GM12878 (cell line): ENCODE results near the gene CYP26A1. TPM values are rescaled to one million over a fixed set of nuclear protein-coding genes. Genes with fewer than 3 reads are reported as not detected.

Source experiments
- ATAC-seq: fragments of 200-7000 bp; cut with Tn5 transposase; 3 replicates; pipeline ENCODE4 v1.9.1; 2020; ENCODE audit warnings: mild to moderate bottlenecking, moderate library complexity
- BruUV-seq: library from RNA; stranded (reverse); fragments of 400-500 nt; replicated peaks from 2 replicates; lab custom pipeline; 2021; lab: Mats Ljungman, UMichigan
- CTCF ChIA-PET: fragments of 300-600 bp; sonication (Branson Sonifier 250); formaldehyde crosslinking; extraction: SDS; loops from one replicate; lab custom pipeline; 2021; ENCODE audit warnings: inconsistent platforms; lab: Yijun Ruan, JAX
- POLR2A ChIA-PET: fragments of 350-600 bp; formaldehyde crosslinking; extraction: SDS; loops from one replicate; lab custom pipeline; 2021; ENCODE audit warnings: inconsistent platforms; lab: Charles Lee
- RAD21 ChIA-PET: fragments of 300-600 bp; sonication (Branson Sonifier 250); formaldehyde crosslinking; loops from one replicate; lab custom pipeline; 2023; ENCODE audit warnings: antibody characterized with exemption; ENCODE audit not compliant: unreplicated experiment; lab: Charles Lee
- SMC1A ChIA-PET: fragments of 300-600 bp; sonication (Branson Sonifier 250); formaldehyde crosslinking; loops from one replicate; lab custom pipeline; 2023; ENCODE audit not compliant: unreplicated experiment, uncharacterized antibody; lab: Charles Lee
- DNase-seq: peaks from one replicate; pipeline ENCODE4 v3.0.0-alpha.2; 2011; ENCODE audit warnings: low read depth, low spot score
- FAIRE-seq: peaks from 3 replicates; lab custom pipeline; 2011; peaks lifted over from hg19 to GRCh38; lab: Jason Lieb, UNC
- H2AFZ ChIP-seq: 2 replicates; pipeline ENCODE4 v1.6.0; 2011; ENCODE audit warnings: low read depth, low read length, control low read depth; ENCODE audit not compliant: control insufficient read depth
- H3K27ac ChIP-seq: 2 replicates; pipeline ENCODE4 v1.5.1; 2011; ENCODE audit warnings: control low read depth; ENCODE audit not compliant: control insufficient read depth, insufficient read depth
- H3K27me3 ChIP-seq, 2 experiments: replicated peaks in 1 of 2; 2 replicates each; pipeline versions ENCODE4 v1.6.0 to v1.6.1; 2011; ENCODE audit warnings: low read length in 1 of 2; ENCODE audit not compliant: control insufficient read depth in 2 of 2, insufficient read depth in 2 of 2
- H3K36me3 ChIP-seq, 2 experiments: 2 replicates each; pipeline ENCODE4 v1.5.1; 2011; ENCODE audit warnings: low read length in 1 of 2; ENCODE audit not compliant: control insufficient read depth in 2 of 2, insufficient read depth in 2 of 2
- H3K4me1 ChIP-seq: 2 replicates; pipeline ENCODE4 v1.6.1; 2011; ENCODE audit warnings: mild to moderate bottlenecking, low read length, moderate library complexity, mixed read lengths; ENCODE audit not compliant: control insufficient read depth, insufficient read depth
- H3K4me2 ChIP-seq: 2 replicates; pipeline ENCODE4 v1.6.0; 2011; ENCODE audit warnings: control low read depth; ENCODE audit not compliant: control insufficient read depth, insufficient read depth
- H3K4me3 ChIP-seq: fragments of 200-600 bp; sonication (generic); 2 replicates; pipeline ENCODE4 v1.5.1; 2016
- H3K79me2 ChIP-seq: 2 replicates; pipeline ENCODE4 v1.6.0; 2011; ENCODE audit warnings: low read length; ENCODE audit not compliant: control insufficient read depth, insufficient read depth
- H3K9ac ChIP-seq: 2 replicates; pipeline ENCODE4 v1.8.0; 2011; ENCODE audit warnings: low read length, control low read depth, mixed read lengths; ENCODE audit not compliant: control insufficient read depth, insufficient read depth
- H3K9me3 ChIP-seq: replicated peaks from 3 replicates; pipeline ENCODE4 v1.5.1; 2011; ENCODE audit warnings: mild to moderate bottlenecking, low read length; ENCODE audit not compliant: control insufficient read depth, insufficient read depth
- H4K20me1 ChIP-seq: 2 replicates; pipeline ENCODE4 v1.6.0; 2011; ENCODE audit not compliant: control insufficient read depth, insufficient read depth
- CEBPB ChIP-seq, 2 experiments: fragments of 150-350 bp in 1 of 2; IDR thresholded peaks; 2 replicates each; pipeline ENCODE4 v1.6.1; 2012 to 2014; ENCODE audit warnings: low read depth in 2 of 2, low read length in 2 of 2, borderline replicate concordance in 1 of 2, inconsistent platforms in 1 of 2
- EED ChIP-seq: sonication (generic); IDR thresholded peaks from 2 replicates; pipeline ENCODE4 v1.6.1; 2016; ENCODE audit warnings: antibody characterized with exemption, low read depth
- EGR1 ChIP-seq, 2 experiments: IDR thresholded peaks; 1 replicate in 1 of 2; 2 replicates in 1 of 2; pipeline ENCODE4 v1.6.1; 2011 to 2012; ENCODE audit warnings: low read depth in 2 of 2, low read length in 2 of 2, borderline replicate concordance in 1 of 2, mild to moderate bottlenecking in 1 of 2, moderate library complexity in 1 of 2
- EP300 ChIP-seq, 2 experiments: fragments of 150-350 bp in 1 of 2; IDR thresholded peaks; 2 replicates each; pipeline ENCODE4 v1.6.1; 2011 to 2012; ENCODE audit warnings: low read depth in 2 of 2, low read length in 2 of 2, borderline replicate concordance in 1 of 2, improper control_type of control experiment in 1 of 2, inconsistent platforms in 1 of 2; ENCODE audit not compliant: control insufficient read depth in 1 of 2
- HDAC2 ChIP-seq: fragments of 200-600 bp; sonication (generic); IDR thresholded peaks from 2 replicates; pipeline ENCODE4 v1.6.1; 2017
- IKZF1 ChIP-seq: fragments of 450-650 bp; conservative IDR thresholded peaks from 2 replicates; pipeline ENCODE4 v1.6.1; 2017; ENCODE audit warnings: antibody characterized with exemption, mild to moderate bottlenecking
- IKZF2 ChIP-seq, 2 experiments: fragments of 450-650 bp; IDR thresholded peaks; 2 replicates each; pipeline ENCODE4 v1.6.1; 2017; ENCODE audit warnings: mild to moderate bottlenecking in 2 of 2, moderate library complexity in 2 of 2
- KLF5 ChIP-seq: fragments of 450-650 bp; IDR thresholded peaks from 2 replicates; pipeline ENCODE4 v1.6.1; 2014; ENCODE audit warnings: mild to moderate bottlenecking; ENCODE audit not compliant: partially characterized antibody
- MEF2B ChIP-seq: fragments of 450-650 bp; IDR thresholded peaks from 2 replicates; pipeline ENCODE4 v1.6.1; 2018; ENCODE audit warnings: mild to moderate bottlenecking, moderate library complexity; ENCODE audit not compliant: partially characterized antibody, poor library complexity, severe bottlenecking
- MLLT1 ChIP-seq: fragments of 450-650 bp; IDR thresholded peaks from 2 replicates; pipeline ENCODE4 v1.6.1; 2016; ENCODE audit warnings: mild to moderate bottlenecking
- MTA2 ChIP-seq: fragments of 450-650 bp; IDR thresholded peaks from 2 replicates; pipeline ENCODE4 v1.6.1; 2016; ENCODE audit warnings: low read depth, mild to moderate bottlenecking, moderate library complexity
- PAX5 ChIP-seq: IDR thresholded peaks from 2 replicates; pipeline ENCODE4 v1.6.1; 2011; ENCODE audit warnings: low read depth, low read length, borderline replicate concordance
- RB1 ChIP-seq: fragments of 450-650 bp; formaldehyde crosslinking; IDR thresholded peaks from 2 replicates; pipeline ENCODE4 v1.6.1; 2017; ENCODE audit warnings: mild to moderate bottlenecking, borderline replicate concordance
- RUNX3 ChIP-seq: IDR thresholded peaks from 2 replicates; pipeline ENCODE4 v1.6.1; 2012; ENCODE audit warnings: low read length, inconsistent platforms
- SMARCA5 ChIP-seq: fragments of 450-650 bp; IDR thresholded peaks from 2 replicates; pipeline ENCODE4 v1.6.1; 2017; ENCODE audit warnings: mild to moderate bottlenecking
- SUPT20H ChIP-seq: IDR thresholded peaks from 2 replicates; pipeline ENCODE4 v1.6.1; 2011; ENCODE audit warnings: low read depth, mild to moderate bottlenecking, low read length, moderate library complexity, borderline replicate concordance; ENCODE audit not compliant: control insufficient read depth
- TCF12 ChIP-seq: IDR thresholded peaks from 2 replicates; pipeline ENCODE4 v1.6.1; 2011; ENCODE audit warnings: low read depth, mild to moderate bottlenecking, low read length
- ZBED1 ChIP-seq: IDR thresholded peaks from 2 replicates; pipeline ENCODE4 v1.6.1; 2016; ENCODE audit warnings: borderline replicate concordance
- ZNF592 ChIP-seq: fragments of 450-650 bp; IDR thresholded peaks from 2 replicates; pipeline ENCODE4 v1.6.1; 2017; ENCODE audit warnings: mild to moderate bottlenecking, moderate library complexity
- ZSCAN29 ChIP-seq: fragments of 450-650 bp; IDR thresholded peaks from 2 replicates; pipeline ENCODE4 v1.6.1; 2017; ENCODE audit warnings: mild to moderate bottlenecking, moderate library complexity
- WGBS: methylation state at CpG from one replicate; pipeline ENCODE4 v1.1.6; 2016; ENCODE audit warnings: low lambda C conversion rate; ENCODE audit not compliant: insufficient replicate concordance, insufficient coverage; ENCODE audit errors: missing lambda C conversion rate; 5-methylcytosine and 5-hydroxymethylcytosine counted together
- in situ Hi-C: fragments of 300-500 bp; cut with MboI; formaldehyde crosslinking; loops from 9 replicates; pipeline ENCODE4 v1.14.3; 2018; ENCODE audit warnings: mixed read lengths
- intact Hi-C: fragments of 100-400 bp; cut with micrococcal nuclease; formaldehyde crosslinking; loops from one replicate; pipeline ENCODE4 v1.14.2; 2022; ENCODE audit not compliant: unreplicated experiment
- polyA plus RNA-seq, 11 experiments: library from polyadenylated mRNA; depleted of rRNA in 4 of 11; unstranded in 6 of 11; stranded (reverse) in 5 of 11; fragments of >200 nt; fragmentation: Nextera tagmentation in 4 of 11; fragmentation: Illumina TruSeq in 1 of 11; extraction: Ambion mirVana in 4 of 11; extraction: Trizol in 1 of 11; gene quantifications; 1 replicate in 1 of 11; 2 replicates in 10 of 11; pipeline versions ENCODE4 v1.2.1 to v1.2.3, GENCODE V29; 2011 to 2016; ENCODE audit warnings: inconsistent platforms in 2 of 11, missing spikeins in 2 of 11, low read depth in 1 of 11
- total RNA-seq, 4 experiments: library from RNA; depleted of rRNA in 3 of 4; stranded (reverse); fragments of >200 nt in 3 of 4; fragmentation: Illumina TruSeq in 1 of 4; extraction: Trizol in 1 of 4; gene quantifications; 2 replicates each; pipeline versions ENCODE4 v1.2.1 to v1.2.3, GENCODE V29; 2013 to 2021

CYP26A1 gene
- total and polyA plus RNA-seq, 10 of the 15 experiments (the other 5 are each of a cell fraction or from before 2014, with no cell fraction given): not detected

- in situ Hi-C loops: no loop called here
- intact Hi-C loops: no loop called here
- H3K4me2 ChIP-seq: no peak overlapping the region; the same call in 1 of the 2 replicates
- no peaks in the 10 kb centered on the region for H3K36me3 ChIP-seq
- H3K27ac ChIP-seq: no peak overlapping the region
- H4K20me1 ChIP-seq: no peaks in the 10 kb centered on the region
- no peaks in the 10 kb centered on the region; a peak in 1 of 4 replicates for H3K27me3 ChIP-seq
- H2AFZ ChIP-seq: no peak overlapping the region
- no peak overlapping the region for H3K9ac ChIP-seq
- POLR2A ChIA-PET: no interaction called here
- peaks cover 5% of the 10 kb centered on the region; the same call in 1 of the 2 replicates for H3K4me1 ChIP-seq
- DNase-seq (peak; percentile 38), ATAC-seq (peak; percentile 75), FAIRE-seq (no peak)
- WGBS: 37% methylated on average over 4 of the region's 4 CpGs
- BruUV-seq: no TSS peak
- CTCF ChIA-PET: interaction anchor here (0.6 to 1.3 kb wide), 3 partner anchors 10 to 136 kb away, joined by 3 to 4 read pairs (median 4); no protein-coding TSS in a partner anchor
- SMC1A ChIA-PET: interaction anchor here (0.8 to 2.7 kb wide), 4 partner anchors 25 to 397 kb away, joined by 3 to 11 read pairs (median 4); partner anchors contain the start of gene MYOF
- no peaks in the 10 kb centered on the region for H3K9me3 ChIP-seq
- H3K79me2 ChIP-seq: no peaks in the 10 kb centered on the region
- RAD21 ChIA-PET: no interaction called here
- H3K4me3 ChIP-seq: no peak overlapping the region
- TF ChIP-seq ZNF592 (no peak), EP300 (IDR thresholded peaks at IDR 0.05; ENCODE audit: borderline replicate concordance in 1 of 2, control insufficient read depth in 1 of 2, low read depth in 2 of 2, low read length in 2 of 2) (peak in 1 of 2 experiments; percentile 39; a peak in 1 of 4 replicates), RUNX3 (peak; percentile 11; the same call in 1 of the 2 replicates), KLF5 (no peak), IKZF1 (peak; percentile 46; the same call in 1 of the 2 replicates), SMARCA5 (no peak), HDAC2 (no peak), IKZF2 (IDR thresholded peaks at IDR 0.05) (peak in 1 of 2 experiments; percentile 47; a peak in 2 of 4 replicates), MLLT1 (peak; percentile 69; the same call in 1 of the 2 replicates), CEBPB (IDR thresholded peaks at IDR 0.05; ENCODE audit: borderline replicate concordance in 1 of 2, low read depth in 2 of 2, low read length in 2 of 2) (no peak), PAX5 (peak; percentile 22; the same call in 1 of the 2 replicates), RB1 (no peak), MTA2 (peak; percentile 50; the same call in 1 of the 2 replicates), EGR1 (IDR thresholded peaks at IDR 0.05; ENCODE audit: borderline replicate concordance in 1 of 2, low read depth in 2 of 2, low read length in 2 of 2) (no peak), EED (no peak), ZSCAN29 (no peak), SUPT20H (no peak), TCF12 (no peak), ZBED1 (no peak), MEF2B (peak; percentile 79)
Observed at GRCh38 chr10:93085272-93085859, 11.7 kb downstream of the CYP26A1 start.
